ENCODE measurements around the gene GPD2.

DNA sequence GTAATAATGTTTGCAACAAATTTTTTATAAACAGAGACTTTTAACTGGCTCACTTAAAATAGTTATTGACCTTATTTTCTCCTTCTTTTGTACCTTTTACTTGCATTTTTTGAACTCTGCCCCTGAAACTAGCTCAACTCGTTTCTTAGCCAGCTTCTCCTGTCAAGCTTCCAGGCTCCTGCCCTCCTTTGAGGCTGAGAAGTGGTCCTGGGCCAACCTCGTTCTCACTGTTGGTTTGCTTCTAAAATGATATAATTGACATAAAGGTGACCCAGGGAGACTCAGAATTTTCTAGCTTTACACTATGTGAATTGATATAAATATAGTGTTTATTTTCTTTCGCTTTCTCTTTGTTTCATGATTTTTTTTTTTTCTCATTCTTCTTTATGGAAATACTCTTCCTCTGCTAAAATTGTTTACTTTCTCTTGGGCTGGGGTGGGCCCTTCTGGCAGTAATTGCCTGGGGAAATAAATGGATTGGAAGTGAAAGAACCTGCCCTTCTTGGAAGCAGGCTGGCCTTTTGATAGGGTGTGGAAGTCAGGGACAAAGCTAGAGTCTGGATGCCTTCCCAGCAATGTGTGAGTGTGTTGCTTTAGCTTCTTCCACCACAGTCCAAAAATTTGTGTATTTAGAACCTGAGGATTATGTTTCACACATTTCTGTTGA, 30.7 kb downstream of the GPD2 start:
- TF ChIP-seq POLR2A (IDR thresholded peaks at IDR 0.05): no peak
- TF ChIP-seq, protein P1, sequence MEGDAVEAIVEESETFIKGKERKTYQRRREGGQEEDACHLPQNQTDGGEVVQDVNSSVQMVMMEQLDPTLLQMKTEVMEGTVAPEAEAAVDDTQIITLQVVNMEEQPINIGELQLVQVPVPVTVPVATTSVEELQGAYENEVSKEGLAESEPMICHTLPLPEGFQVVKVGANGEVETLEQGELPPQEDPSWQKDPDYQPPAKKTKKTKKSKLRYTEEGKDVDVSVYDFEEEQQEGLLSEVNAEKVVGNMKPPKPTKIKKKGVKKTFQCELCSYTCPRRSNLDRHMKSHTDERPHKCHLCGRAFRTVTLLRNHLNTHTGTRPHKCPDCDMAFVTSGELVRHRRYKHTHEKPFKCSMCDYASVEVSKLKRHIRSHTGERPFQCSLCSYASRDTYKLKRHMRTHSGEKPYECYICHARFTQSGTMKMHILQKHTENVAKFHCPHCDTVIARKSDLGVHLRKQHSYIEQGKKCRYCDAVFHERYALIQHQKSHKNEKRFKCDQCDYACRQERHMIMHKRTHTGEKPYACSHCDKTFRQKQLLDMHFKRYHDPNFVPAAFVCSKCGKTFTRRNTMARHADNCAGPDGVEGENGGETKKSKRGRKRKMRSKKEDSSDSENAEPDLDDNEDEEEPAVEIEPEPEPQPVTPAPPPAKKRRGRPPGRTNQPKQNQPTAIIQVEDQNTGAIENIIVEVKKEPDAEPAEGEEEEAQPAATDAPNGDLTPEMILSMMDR (IDR thresholded peaks at IDR 0.05): no peak

All from heart left ventricle (tissue), 13 donors.